GM04504 (cell line): ENCODE data around the gene RNASE1.
"Not testable (repeated sequence)": the region's sequence is repeated elsewhere in the genome, so short reads cannot be mapped to it uniquely, and the experiment has no call there.

Experiments
- DNase-seq: peaks from one replicate; pipeline ENCODE4 v3.0.0-alpha.2; 2012; ENCODE audit warnings: low read depth

RNASE1 gene

DNA sequence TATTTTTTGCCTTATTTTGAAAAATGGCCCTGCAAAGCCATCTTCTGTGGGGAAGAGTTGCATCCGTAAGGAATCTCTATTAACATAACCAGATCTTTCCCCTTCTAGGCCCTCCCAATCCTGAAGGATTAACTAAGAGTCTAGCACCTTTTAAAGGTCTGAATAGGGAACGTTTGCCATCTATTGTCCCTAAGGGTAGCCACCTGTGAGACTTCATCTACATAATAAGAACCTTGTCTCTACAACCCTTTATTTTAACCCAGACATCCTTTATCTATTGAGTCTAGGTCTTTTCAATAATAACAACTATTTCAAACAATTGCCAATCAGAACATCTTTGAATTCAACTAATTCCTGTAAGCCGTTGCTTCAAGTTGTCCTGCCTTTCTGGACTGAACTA is 30.0 kb downstream of the RNASE1 start:
- no peak for DNase-seq

DNA sequence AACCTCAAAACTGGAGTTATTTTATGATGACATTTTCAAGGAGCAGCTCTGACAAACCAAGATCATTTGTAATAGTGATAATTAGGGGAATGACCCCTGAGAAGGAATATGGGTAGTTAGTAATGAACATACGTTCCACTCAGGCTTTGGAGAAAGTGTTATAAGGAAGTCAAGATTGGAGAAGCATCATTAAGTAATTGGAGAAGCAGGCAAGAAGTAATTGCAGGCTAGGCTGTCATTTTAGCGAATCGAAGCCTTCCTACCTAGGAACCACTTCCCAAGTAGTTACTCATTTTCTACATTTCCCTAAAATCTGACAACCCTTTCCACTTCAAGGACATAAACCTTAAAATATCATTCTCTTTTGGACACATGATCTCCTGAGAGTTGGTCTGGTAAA is 33.2 kb downstream of the RNASE1 start:
- no peak for DNase-seq

DNA sequence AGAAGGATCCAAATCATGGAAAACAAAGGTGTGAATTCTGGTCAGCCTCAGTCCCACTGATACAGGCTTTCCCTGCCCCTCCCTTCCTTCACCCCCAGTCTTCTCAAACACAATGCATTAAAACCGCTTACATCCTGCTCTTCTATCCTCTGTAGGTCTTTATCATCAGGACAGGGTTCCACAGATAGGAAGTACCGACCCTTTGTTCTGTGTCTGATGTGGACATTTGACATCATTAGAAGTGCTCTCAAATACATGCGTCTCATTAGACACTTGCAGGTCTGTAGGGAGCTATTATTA is 34.1 kb downstream of the RNASE1 start:
- DNase-seq = no peak

DNA sequence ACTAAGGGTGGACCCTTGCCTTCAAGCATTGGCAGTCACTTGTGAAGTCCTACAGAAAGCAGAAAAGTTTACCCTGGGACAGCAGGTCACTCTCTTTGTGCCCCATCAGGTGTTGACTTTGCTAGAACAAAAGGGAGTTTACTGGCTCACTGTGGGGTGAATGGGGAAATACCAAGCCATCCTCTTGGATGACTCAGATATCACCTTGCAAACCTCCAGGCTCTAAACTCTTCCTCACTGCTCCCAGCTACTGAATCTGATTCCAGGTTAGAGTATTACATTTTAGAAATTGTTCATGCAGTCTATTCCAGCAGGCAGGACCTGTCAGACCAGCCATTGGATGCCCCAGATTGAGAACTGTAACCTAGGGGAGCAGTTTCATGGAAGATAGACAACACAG is 41.7 kb downstream of the RNASE1 start:
- DNase-seq = no peak

DNA sequence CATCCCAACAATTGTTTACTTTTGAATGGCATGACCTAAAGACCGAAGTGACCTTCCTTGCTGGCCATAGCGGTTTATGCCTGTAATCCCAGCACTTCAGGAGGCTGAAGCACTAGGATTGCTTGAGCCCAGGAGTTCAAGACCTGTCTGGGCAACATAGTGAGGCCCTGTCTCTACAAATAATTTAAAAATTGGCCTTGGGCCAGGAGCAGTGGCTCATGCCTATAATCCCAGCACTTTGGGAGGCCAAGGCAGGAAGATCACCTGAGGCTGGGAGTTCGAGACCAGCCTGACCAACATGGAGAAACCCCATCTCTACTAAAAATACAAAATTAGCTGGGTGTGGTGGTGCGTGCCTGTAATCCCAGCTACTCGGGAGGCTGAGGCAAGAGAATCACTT is 43.2 kb downstream of the RNASE1 start:
- not testable (repeated sequence) for DNase-seq

DNA sequence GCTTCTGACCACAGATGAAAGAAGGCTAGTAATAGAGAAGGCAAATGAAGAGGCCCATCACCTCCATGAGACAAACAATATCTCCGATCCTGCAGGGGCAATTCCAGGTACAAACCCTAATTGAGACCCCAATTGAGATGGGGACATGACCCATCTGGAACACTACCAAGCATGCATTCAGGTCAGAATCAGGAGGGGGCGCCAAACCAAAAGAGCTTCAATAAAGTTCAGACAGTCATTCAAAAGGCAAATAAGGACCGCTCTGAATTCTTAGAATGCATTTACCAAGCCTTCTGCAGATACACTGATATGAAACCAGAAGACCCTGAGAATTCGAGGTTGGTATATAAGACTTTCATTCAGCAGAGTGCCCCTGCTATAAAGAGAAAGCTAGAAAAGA is 44.7 kb downstream of the RNASE1 start:
- no peak for DNase-seq

DNA sequence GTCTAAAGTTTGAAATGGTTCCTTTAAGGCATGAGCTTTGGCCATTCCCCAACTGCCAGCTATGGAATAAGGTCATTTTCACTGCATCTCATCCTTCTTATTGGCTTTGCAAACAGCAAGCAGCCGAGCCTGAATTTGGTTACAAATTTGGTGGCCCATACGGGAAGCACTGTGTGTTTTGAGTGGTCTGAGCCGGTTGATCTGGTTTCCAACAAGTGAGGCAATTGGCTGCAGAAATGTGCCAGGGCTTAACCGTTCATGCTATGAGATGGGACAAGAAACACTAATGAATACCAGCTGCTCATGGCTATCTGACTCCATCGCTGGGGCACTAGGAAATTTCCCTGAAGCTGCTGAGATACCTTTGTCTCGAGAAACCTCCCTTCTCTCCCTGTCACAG is 47.6 kb downstream of the RNASE1 start:
- no peak for DNase-seq

DNA sequence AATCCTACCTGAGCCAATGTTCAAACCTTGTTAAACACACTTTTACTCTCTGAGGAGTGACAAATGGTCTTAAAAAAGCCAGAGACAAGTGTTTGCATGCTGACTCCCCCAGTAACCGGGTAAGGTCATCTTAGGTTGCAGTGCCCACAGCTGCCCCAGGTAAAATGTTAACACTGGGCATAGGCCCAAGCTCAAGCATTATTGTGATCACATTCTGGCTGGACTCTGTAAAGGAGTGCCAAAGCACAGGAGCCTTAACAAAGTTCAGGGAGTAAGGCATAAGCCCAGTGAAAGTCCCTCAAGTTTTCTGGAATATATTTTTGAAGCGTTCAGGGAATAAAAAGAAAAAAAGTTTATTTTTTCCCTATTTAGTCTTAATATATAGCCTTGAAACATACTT is 48.3 kb downstream of the RNASE1 start:
- DNase-seq = no peak

DNA sequence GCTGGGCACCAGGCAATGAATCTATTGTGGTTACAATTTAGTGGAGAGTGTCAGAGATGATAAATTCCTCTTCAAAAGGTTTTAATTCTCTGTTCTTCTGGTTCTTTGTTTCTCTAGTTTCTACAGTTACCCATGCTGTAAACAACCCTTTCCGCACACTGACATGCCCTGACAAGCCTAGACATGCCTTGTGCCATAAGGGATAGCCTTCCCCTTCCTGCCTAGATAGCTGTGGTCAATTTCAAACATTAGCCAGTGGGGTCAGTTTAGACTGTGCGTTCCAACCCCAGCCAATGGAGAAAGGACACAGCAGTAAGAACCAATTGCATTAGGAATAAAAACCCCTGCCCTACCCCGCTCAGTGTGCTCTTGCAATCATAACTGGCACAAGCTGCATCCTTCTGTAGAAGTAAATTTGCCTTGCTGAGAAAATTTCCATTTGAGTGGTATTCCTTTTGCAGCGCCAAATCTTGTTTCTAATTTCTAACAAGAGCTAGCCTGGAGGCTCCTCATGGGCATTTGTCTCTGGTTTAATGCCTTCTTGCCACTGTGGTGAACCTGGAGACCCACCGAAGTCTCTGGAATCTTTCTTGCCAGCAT is 50.6 kb downstream of the RNASE1 start:
- DNase-seq = no peak
